Breast epithelium (tissue), 4 donors: ENCODE results near the gene ZNF846. TPM values are rescaled to one million over a fixed set of nuclear protein-coding genes. Genes with fewer than 3 reads are reported as not detected.
A peak's percentile ranks its signal among the peaks of the same experiment; 100 is the strongest.

Source experiments
- DNase-seq, 2 donors: peaks; one replicate each; pipeline ENCODE4 v3.0.0-alpha.2; 2019; ENCODE audit warnings: low spot score in 2 of 2
- H3K27ac ChIP-seq, 2 donors: fragments of 200-600 bp; sonication (generic) in 1 of 2; one replicate each; pipeline ENCODE4 v1.5.1; 2016 to 2019; ENCODE audit warnings: mild to moderate bottlenecking in 1 of 2
- H3K27me3 ChIP-seq, 2 donors: fragments of 200-600 bp; sonication (generic) in 1 of 2; one replicate each; pipeline versions ENCODE4 v1.5.1 to v1.6.0; 2017 to 2019; ENCODE audit warnings: control low read depth in 1 of 2, mild to moderate bottlenecking in 1 of 2
- H3K36me3 ChIP-seq: fragments of 200-600 bp; one replicate; pipeline ENCODE4 v1.5.1; 2019
- H3K4me1 ChIP-seq, 2 donors: fragments of 200-600 bp; sonication (generic); one replicate each; pipeline ENCODE4 v1.5.1; 2016 to 2019; ENCODE audit warnings: control low read depth in 1 of 2
- H3K4me3 ChIP-seq, 3 donors: fragments of 200-600 bp; sonication (generic); 1 replicate in 2 of 3; 2 replicates in 1 of 3; pipeline ENCODE4 v1.5.1; 2016 to 2019; ENCODE audit warnings: mild to moderate bottlenecking in 3 of 3, moderate library complexity in 2 of 3
- H3K9me3 ChIP-seq, 2 donors: fragments of 200-600 bp; sonication (generic) in 1 of 2; one replicate each; pipeline ENCODE4 v1.5.1; 2016 to 2019; ENCODE audit warnings: control low read depth in 1 of 2
- CTCF ChIP-seq, 3 donors: fragments of 450-650 bp; IDR thresholded peaks; one replicate each; pipeline ENCODE4 v1.5.1; 2016 to 2017; ENCODE audit warnings: antibody characterized with exemption in 3 of 3, mild to moderate bottlenecking in 3 of 3, moderate library complexity in 3 of 3
- POLR2A ChIP-seq: fragments of 450-650 bp; IDR thresholded peaks from one replicate; pipeline ENCODE4 v1.6.1; 2016; ENCODE audit warnings: antibody characterized with exemption, mild to moderate bottlenecking, moderate library complexity
- POLR2AphosphoS5 ChIP-seq, 3 donors: sonication (generic); formaldehyde crosslinking; IDR thresholded peaks; one replicate each; pipeline ENCODE4 v1.6.1; 2017; ENCODE audit warnings: antibody characterized with exemption in 3 of 3
- intact Hi-C: fragments of 100-400 bp; cut with DNase I; formaldehyde crosslinking; loops from one replicate; pipeline ENCODE4 v1.15.1; 2023; ENCODE audit warnings: low total_unique reads
- total RNA-seq, 3 donors: library from RNA; depleted of rRNA; stranded (reverse); fragments of >200 nt; gene quantifications; one replicate each; pipeline ENCODE4 v1.1.0, GENCODE V29; 2016

ZNF846 gene
- total RNA-seq, 3 donors from 2014 or later, result 10.5 to 26.7 (median 20.8) TPM

DNA sequence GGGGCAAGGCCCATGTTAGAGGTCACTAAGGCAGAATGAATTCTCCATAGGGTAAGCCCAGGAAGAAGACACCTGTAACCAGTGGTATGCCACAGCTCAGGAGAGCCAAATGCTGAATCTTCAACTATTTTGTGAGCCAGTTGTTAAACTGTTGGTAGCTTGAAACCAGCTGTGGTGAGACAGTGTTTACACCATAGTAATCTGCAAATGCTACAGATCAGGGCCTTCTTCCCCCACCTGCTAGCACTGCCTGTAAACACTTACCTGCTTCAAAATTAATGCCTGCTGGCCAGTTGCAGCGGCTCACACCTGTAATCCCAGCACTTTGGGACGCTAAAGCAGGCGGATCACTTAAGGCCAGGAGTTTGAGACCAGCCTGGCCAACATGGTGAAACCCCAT, 38.3 kb upstream of the ZNF846 start:
- Histone ChIP-seq H3K27me3 (no peaks in the 10 kb centered on the region), H3K9me3 (no peaks in the 10 kb centered on the region), H3K4me3 (no peak overlapping the region), H3K27ac (no peak overlapping the region), H3K4me1 (no peaks in the 10 kb centered on the region), H3K36me3 (peaks cover 7% of the 10 kb centered on the region)
- intact Hi-C loops, result no loop called here
- no peak for DNase-seq
- no peak for TF ChIP-seq POLR2A
- no peak for TF ChIP-seq CTCF (IDR thresholded peaks at IDR 0.05)
- TF ChIP-seq POLR2AphosphoS5 (IDR thresholded peaks at IDR 0.05), result no peak

DNA sequence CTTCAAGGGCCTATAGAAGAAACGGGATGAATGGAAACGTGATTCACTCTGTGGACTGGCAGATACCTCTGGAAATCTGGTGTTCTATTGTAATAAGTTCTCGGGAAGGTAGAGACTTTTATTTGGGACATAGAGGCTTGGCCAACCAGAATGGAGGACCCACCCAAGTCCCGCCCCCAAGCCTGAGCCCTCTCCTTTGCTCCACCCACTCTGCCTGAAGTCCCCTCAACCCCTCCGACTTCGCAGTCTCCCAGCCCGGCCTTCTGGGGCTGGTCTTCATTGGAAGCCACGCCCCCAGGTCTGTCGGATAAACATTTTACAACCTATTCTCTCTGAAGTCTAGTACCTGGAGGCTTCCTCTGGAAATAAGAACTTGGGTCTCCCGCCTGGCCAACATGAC, 33.4 kb upstream of the ZNF846 start:
- no peaks in the 10 kb centered on the region for H3K36me3 ChIP-seq
- TF ChIP-seq CTCF (IDR thresholded peaks at IDR 0.05) (no peak), POLR2A (no peak), POLR2AphosphoS5 (IDR thresholded peaks at IDR 0.05) (no peak)
- H3K9me3 ChIP-seq, result no peaks in the 10 kb centered on the region
- no peaks in the 10 kb centered on the region for H3K4me1 ChIP-seq
- H3K27ac ChIP-seq, result no peak overlapping the region
- no peak for DNase-seq
- intact Hi-C loops, result no loop called here
- H3K4me3 ChIP-seq, result no peak overlapping the region
- H3K27me3 ChIP-seq, result no peaks in the 10 kb centered on the region

GRCh38 chr19:9799162-9799561, 30.6 kb upstream of the ZNF846 start:
- Histone ChIP-seq H3K9me3 (no peaks in the 10 kb centered on the region), H3K27me3 (no peaks in the 10 kb centered on the region), H3K4me3 (no peak overlapping the region), H3K36me3 (no peaks in the 10 kb centered on the region), H3K27ac (no peak overlapping the region), H3K4me1 (no peaks in the 10 kb centered on the region)
- no peak for DNase-seq
- intact Hi-C loops, result loop anchor here (10.0 kb wide), 1 partner anchor 174 kb away; the partner anchor contains the start of gene ZNF561
- TF ChIP-seq CTCF (IDR thresholded peaks at IDR 0.05) (no peak), POLR2A (no peak), POLR2AphosphoS5 (IDR thresholded peaks at IDR 0.05) (no peak)

DNA sequence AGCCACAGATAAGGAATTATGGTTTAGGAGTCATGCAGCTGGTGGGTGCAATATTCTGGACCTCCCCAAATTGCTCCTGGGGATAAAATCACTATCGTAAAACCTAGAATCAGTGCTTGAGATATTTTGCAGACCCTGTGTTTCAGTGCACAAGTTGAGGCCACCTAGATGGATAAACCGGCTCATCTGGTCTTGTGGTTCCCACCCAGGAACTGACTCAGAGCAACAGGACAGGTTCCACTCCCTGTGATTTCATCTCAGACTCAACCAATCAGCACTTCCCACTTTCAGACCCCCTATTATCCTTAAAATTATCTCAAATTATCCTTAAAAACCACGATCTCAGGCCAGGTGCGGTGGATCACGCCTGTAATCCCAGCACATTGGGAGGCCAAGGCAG, 29.3 kb upstream of the ZNF846 start:
- Histone ChIP-seq H3K4me3 (no peak overlapping the region), H3K27ac (no peak overlapping the region), H3K36me3 (no peaks in the 10 kb centered on the region), H3K4me1 (no peaks in the 10 kb centered on the region), H3K27me3 (no peaks in the 10 kb centered on the region), H3K9me3 (no peaks in the 10 kb centered on the region)
- no peak for TF ChIP-seq CTCF (IDR thresholded peaks at IDR 0.05)
- intact Hi-C loops, result loop anchor here (10.0 kb wide), 1 partner anchor 173 kb away; the partner anchor contains the start of gene ZNF561
- no peak for DNase-seq

GRCh38 chr19:9796113-9796773, 27.7 kb upstream of the ZNF846 start:
- H3K27ac ChIP-seq, result peak overlapping the region; percentile 6 to 30
- no peaks in the 10 kb centered on the region for H3K9me3 ChIP-seq
- H3K4me1 ChIP-seq, result no peaks in the 10 kb centered on the region
- intact Hi-C loops, result loop anchor here (10.0 kb wide), 1 partner anchor 171 kb away; the partner anchor contains the start of gene ZNF561
- DNase-seq, result peak; percentile 79 to 85
- TF ChIP-seq POLR2AphosphoS5 (IDR thresholded peaks at IDR 0.05), result peak in 2 of 3 donors; percentile 21 to 38
- TF ChIP-seq POLR2A, result no peak
- TF ChIP-seq CTCF (IDR thresholded peaks at IDR 0.05), result peak; percentile 45 to 85 (median 83)
- H3K4me3 ChIP-seq, result no peak overlapping the region
- no peaks in the 10 kb centered on the region for H3K36me3 ChIP-seq
- no peaks in the 10 kb centered on the region for H3K27me3 ChIP-seq
